Thyroid gland (tissue), 4 donors: ENCODE results near the gene C1orf216. TPM values are rescaled to one million over a fixed set of nuclear protein-coding genes. Genes with fewer than 3 reads are reported as not detected.
A peak's percentile ranks its signal among the peaks of the same experiment; 100 is the strongest.

ENCODE experiments used
- DNase-seq, 2 donors: peaks; one replicate each; pipeline ENCODE4 v3.0.0-alpha.2; 2019
- H3K27ac ChIP-seq, 3 donors: fragments of 200-600 bp; sonication (generic); 1 replicate in 2 of 3; 2 replicates in 1 of 3; pipeline ENCODE4 v1.5.1; 2016 to 2019; ENCODE audit warnings: mild to moderate bottlenecking in 1 of 3, moderate library complexity in 1 of 3
- H3K27me3 ChIP-seq: fragments of 200-600 bp; sonication (generic); one replicate; pipeline ENCODE4 v1.5.1; 2019
- H3K36me3 ChIP-seq, 2 donors: fragments of 200-600 bp; sonication (generic); one replicate each; pipeline ENCODE4 v1.5.1; 2016 to 2019
- H3K4me1 ChIP-seq, 2 donors: fragments of 200-600 bp; sonication (generic); one replicate each; pipeline ENCODE4 v1.5.1; 2017 to 2019
- H3K4me3 ChIP-seq, 3 donors: fragments of 200-600 bp; sonication (generic); replicated peaks in 1 of 3; 1 replicate in 2 of 3; 2 replicates in 1 of 3; pipeline ENCODE4 v1.5.1; 2016; ENCODE audit warnings: mild to moderate bottlenecking in 1 of 3
- H3K9me3 ChIP-seq: fragments of 200-600 bp; sonication (generic); one replicate; pipeline ENCODE4 v1.5.1; 2017
- CTCF ChIP-seq, 6 experiments: fragments of 200-600 bp in 3 of 6; fragments of 450-650 bp in 3 of 6; sonication (generic) in 3 of 6; IDR thresholded peaks; one replicate each; pipeline ENCODE4 v1.5.1; 2016 to 2019; ENCODE audit warnings: antibody characterized with exemption in 6 of 6, mild to moderate bottlenecking in 2 of 6, inconsistent platforms in 1 of 6, moderate library complexity in 1 of 6
- POLR2A ChIP-seq, 2 donors: fragments of 450-650 bp; IDR thresholded peaks; one replicate each; pipeline ENCODE4 v1.6.1; 2017; ENCODE audit warnings: antibody characterized with exemption in 2 of 2, mild to moderate bottlenecking in 2 of 2, moderate library complexity in 1 of 2
- WGBS, 2 donors: methylation state at CpG; one replicate each; pipeline ENCODE4 v1.1.5; 2017; 5-methylcytosine and 5-hydroxymethylcytosine counted together
- intact Hi-C: fragments of 100-400 bp; cut with DNase I; formaldehyde crosslinking; loops from one replicate; pipeline ENCODE4 v1.15.1; 2023
- total RNA-seq, 4 donors: library from RNA; depleted of rRNA; stranded (reverse); fragments of >200 nt; gene quantifications; one replicate each; pipeline ENCODE4 v1.2.3, GENCODE V29; 2016

The C1orf216 gene
- 1 to 10 TPM; 8.0 to 9.9 (median 8.4) TPM for total RNA-seq

- Histone ChIP-seq H3K9me3 (no peaks in the 10 kb centered on the region), H3K27me3 (no peaks in the 10 kb centered on the region), H3K4me3 (peak within 1 kb of the TSS; percentile 62 to 76 (median 64)), H3K4me1 (peaks cover 11 to 14% of the 10 kb centered on the region in 2 donors), H3K27ac (peak within 1 kb of the TSS; percentile 43 to 66 (median 47)), H3K36me3 (no peaks in the 10 kb centered on the region)
- WGBS, 2 donors, result 2% methylated on average over 26 to 69 of the region's 76 CpGs
- DNase-seq, result peak; percentile 66 to 70
- peak in 1 of 6 experiments; percentile 5 for TF ChIP-seq CTCF (IDR thresholded peaks at IDR 0.05)
- peak in 1 of 2 donors; percentile 57 for TF ChIP-seq POLR2A (IDR thresholded peaks at IDR 0.05)
- intact Hi-C loops, result no loop called here
Measured at GRCh38 chr1:35718492-35719336, at the start of gene C1orf216. Gene C1orf216 (minus strand): TSS chr1:35718884. CDS start chr1:35716321, 2,563 bp downstream.

- H3K4me3 ChIP-seq, result no peak overlapping the region
- no peaks in the 10 kb centered on the region for H3K4me1 ChIP-seq
- intact Hi-C loops, result no loop called here
- no peaks in the 10 kb centered on the region for H3K36me3 ChIP-seq
- no peak for DNase-seq
- H3K27ac ChIP-seq, result no peak overlapping the region
- no peaks in the 10 kb centered on the region for H3K27me3 ChIP-seq
- TF ChIP-seq POLR2A (IDR thresholded peaks at IDR 0.05) (no peak), CTCF (IDR thresholded peaks at IDR 0.05) (no peak)
- no peaks in the 10 kb centered on the region for H3K9me3 ChIP-seq
- WGBS, 2 donors, result 95 to 96% methylated on average over 3 of the region's 3 CpGs
Measured at GRCh38 chr1:35764283-35764682, 45.6 kb upstream of the C1orf216 start.

GRCh38 chr1:35763201-35763600 lies 44.5 kb upstream of the C1orf216 start:
- Histone ChIP-seq H3K36me3 (no peaks in the 10 kb centered on the region), H3K4me3 (no peak overlapping the region), H3K9me3 (no peaks in the 10 kb centered on the region), H3K27ac (no peak overlapping the region), H3K4me1 (no peaks in the 10 kb centered on the region), H3K27me3 (no peaks in the 10 kb centered on the region)
- intact Hi-C loops, result no loop called here
- DNase-seq, result no peak
- TF ChIP-seq POLR2A (IDR thresholded peaks at IDR 0.05), result no peak
- TF ChIP-seq CTCF (IDR thresholded peaks at IDR 0.05), result no peak

GRCh38 chr1:35762141-35762540 lies 43.5 kb upstream of the C1orf216 start:
- Histone ChIP-seq H3K36me3 (no peaks in the 10 kb centered on the region), H3K4me1 (no peaks in the 10 kb centered on the region), H3K27ac (no peak overlapping the region), H3K4me3 (no peak overlapping the region), H3K27me3 (no peaks in the 10 kb centered on the region), H3K9me3 (no peaks in the 10 kb centered on the region)
- 79 to 81% methylated on average over 2 of the region's 2 CpGs for WGBS, 2 donors
- intact Hi-C loops, result no loop called here
- TF ChIP-seq CTCF (IDR thresholded peaks at IDR 0.05) (no peak), POLR2A (IDR thresholded peaks at IDR 0.05) (no peak)
- DNase-seq, result no peak

GRCh38 chr1:35756064-35756463 lies 37.4 kb upstream of the C1orf216 start:
- DNase-seq, result no peak
- H3K27me3 ChIP-seq, result no peaks in the 10 kb centered on the region
- intact Hi-C loops, result no loop called here
- no peak for TF ChIP-seq POLR2A (IDR thresholded peaks at IDR 0.05)
- TF ChIP-seq CTCF (IDR thresholded peaks at IDR 0.05), result no peak
- WGBS, 2 donors, result 95 to 98% methylated on average over 1 of the region's 1 CpG
- H3K4me3 ChIP-seq, result no peak overlapping the region
- no peaks in the 10 kb centered on the region for H3K36me3 ChIP-seq
- no peaks in the 10 kb centered on the region for H3K4me1 ChIP-seq
- H3K9me3 ChIP-seq, result no peaks in the 10 kb centered on the region
- no peak overlapping the region for H3K27ac ChIP-seq
